Measurements from ENCODE around the gene FLYWCH2.

DNA sequence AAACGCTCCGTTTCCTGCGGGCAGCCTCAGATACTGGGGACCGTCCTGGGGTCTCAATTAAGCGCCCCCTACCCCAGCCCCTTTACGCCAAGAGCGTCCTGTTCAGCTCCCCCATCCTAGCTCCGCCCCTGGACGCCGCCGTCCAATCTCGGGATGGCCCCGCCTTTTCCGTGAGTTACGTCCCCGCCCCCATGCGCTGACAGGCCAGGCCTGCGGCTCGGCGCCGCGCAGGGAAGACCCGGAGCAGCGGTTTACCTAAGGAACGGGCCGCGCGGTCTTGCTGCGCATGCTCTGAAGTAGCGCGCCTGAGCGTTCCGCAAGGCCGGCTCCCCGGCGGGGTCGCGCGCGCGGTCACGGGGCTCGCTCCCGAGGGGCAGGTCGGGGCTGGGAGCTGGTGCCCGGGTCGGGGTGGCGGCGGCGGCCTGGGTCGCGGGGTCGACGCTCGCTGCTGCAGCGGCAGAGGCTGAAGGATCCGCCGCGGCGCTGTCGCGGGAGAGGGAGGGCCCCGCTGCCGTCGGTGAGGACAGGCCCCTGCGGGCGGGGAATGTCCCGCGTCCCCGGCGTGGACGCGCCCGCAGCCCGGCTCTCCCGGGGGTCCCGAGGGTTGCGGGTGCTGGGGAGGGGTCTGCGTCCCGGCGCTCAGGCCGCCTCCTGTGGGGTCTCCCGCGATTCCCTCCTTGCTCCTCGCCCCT, 28.8 kb downstream of the FLYWCH2 start, which contains the start of gene FLYWCH1:
- TF ChIP-seq EZH2 (IDR thresholded peaks at IDR 0.05; ENCODE audit: insufficient read depth, poor library complexity, severe bottlenecking) (no peak), EZH2phosphoT487 (IDR thresholded peaks at IDR 0.05; ENCODE audit: insufficient read depth, low read depth) (no peak)

Data from GM23248 (cell line).